ENCODE measurements around the gene LUC7L. TPM values are rescaled to one million over a fixed set of nuclear protein-coding genes. Genes with fewer than 3 reads are reported as not detected.
A peak's percentile ranks its signal among the peaks of the same experiment; 100 is the strongest.

LUC7L gene
- total and polyA plus RNA-seq, 10 of the 15 experiments (the other 5 are each of a cell fraction or from before 2014, with no cell fraction given), result 2.3 to 59.6 (median 44.1) TPM

GRCh38 chr16:229731-230281 is 557 bp upstream of the LUC7L start:
- H2AFZ ChIP-seq (ENCODE audit: control insufficient read depth, low read depth, low read length), result peak overlapping the region; percentile 66
- ChIA-PET SMC1A (ENCODE audit: uncharacterized antibody, unreplicated experiment) (interaction anchor here (0.5 to 2.4 kb wide), 4 partner anchors 10 to 235 kb away, joined by 3 to 10 read pairs (median 6); no protein-coding TSS in a partner anchor), CTCF (interaction anchor here (3.5 kb wide), 1 partner anchor 120 kb away, joined by 20 read pairs; no protein-coding TSS in a partner anchor), RAD21 (ENCODE audit: unreplicated experiment) (interaction anchor here (0.5 to 3.3 kb wide), 3 partner anchors 23 to 120 kb away, joined by 3 to 19 read pairs (median 6); no protein-coding TSS in a partner anchor), POLR2A (interaction anchor here (1.0 to 2.8 kb wide), 4 partner anchors 10 to 141 kb away, joined by 3 to 11 read pairs (median 6); partner anchors contain the start of gene MRPL28)
- H3K27me3 ChIP-seq (replicated peaks in 1 of 2; ENCODE audit: control insufficient read depth in 2 of 2, insufficient read depth in 2 of 2, low read length in 1 of 2), result no peaks in the 10 kb centered on the region
- peak overlapping the region; percentile 82; the same call in 1 of the 2 replicates for H3K4me3 ChIP-seq
- H3K9ac ChIP-seq (ENCODE audit: control insufficient read depth, insufficient read depth, low read length), result no peak overlapping the region
- H4K20me1 ChIP-seq (ENCODE audit: control insufficient read depth, insufficient read depth), result peaks cover 4% of the 10 kb centered on the region
- no TSS peak for BruUV-seq (replicated peaks)
- intact Hi-C loops (cut with micrococcal nuclease; ENCODE audit: unreplicated experiment) (no loop called here), in situ Hi-C loops (cut with MboI) (loop anchor here (5.0 kb wide), 1 partner anchor 117 kb away; no protein-coding TSS in a partner anchor)
- ATAC-seq (no peak), DNase-seq (ENCODE audit: low read depth, low spot score) (no peak), FAIRE-seq (no peak)
- no peaks in the 10 kb centered on the region for H3K9me3 ChIP-seq (replicated peaks; ENCODE audit: control insufficient read depth, insufficient read depth, low read length)
- WGBS (ENCODE audit: insufficient coverage, insufficient replicate concordance, low lambda C conversion rate, missing lambda C conversion rate), result 72% methylated on average over 22 of the region's 22 CpGs
- peaks cover 0 to 17% of the 10 kb centered on the region in 2 experiments; a peak in 3 of 4 replicates for H3K36me3 ChIP-seq (ENCODE audit: control insufficient read depth in 2 of 2, insufficient read depth in 2 of 2, low read length in 1 of 2)
- no peak overlapping the region for H3K27ac ChIP-seq (ENCODE audit: control insufficient read depth, insufficient read depth)
- peaks cover 8% of the 10 kb centered on the region for H3K4me1 ChIP-seq (ENCODE audit: control insufficient read depth, insufficient read depth, low read length)
- peak overlapping the region; percentile 73; the same call in 1 of the 2 replicates for H3K4me2 ChIP-seq (ENCODE audit: control insufficient read depth, insufficient read depth)
- TF ChIP-seq ZNF207 (IDR thresholded peaks at IDR 0.05; ENCODE audit: borderline replicate concordance) (no peak), E2F8 (IDR thresholded peaks at IDR 0.05; ENCODE audit: low read depth, partially characterized antibody) (peak; percentile 12), IRF3 (IDR thresholded peaks at IDR 0.05) (no peak)
- H3K79me2 ChIP-seq (ENCODE audit: control insufficient read depth, insufficient read depth, low read length), result peaks cover 28% of the 10 kb centered on the region
